Mammary epithelial cell (primary cell): ENCODE measurements around the gene EIF4E3.

Source experiments
- EZH2 ChIP-seq: IDR thresholded peaks from 2 replicates; pipeline ENCODE4 v1.6.1; 2012; ENCODE audit warnings: low read length, inconsistent platforms, borderline replicate concordance
- TF ChIP-seq, protein P1 (sequence below), 2 donors: IDR thresholded peaks in 1 of 2; conservative IDR thresholded peaks in 1 of 2; 2 replicates each; pipeline ENCODE4 v1.5.1; 2011 to 2012; ENCODE audit warnings: inconsistent platforms in 2 of 2, low read length in 2 of 2, mild to moderate bottlenecking in 2 of 2, control low read depth in 1 of 2, low read depth in 1 of 2; ENCODE audit not compliant: insufficient read depth in 1 of 2; ENCODE audit errors: extremely low read depth in 1 of 2

DNA sequence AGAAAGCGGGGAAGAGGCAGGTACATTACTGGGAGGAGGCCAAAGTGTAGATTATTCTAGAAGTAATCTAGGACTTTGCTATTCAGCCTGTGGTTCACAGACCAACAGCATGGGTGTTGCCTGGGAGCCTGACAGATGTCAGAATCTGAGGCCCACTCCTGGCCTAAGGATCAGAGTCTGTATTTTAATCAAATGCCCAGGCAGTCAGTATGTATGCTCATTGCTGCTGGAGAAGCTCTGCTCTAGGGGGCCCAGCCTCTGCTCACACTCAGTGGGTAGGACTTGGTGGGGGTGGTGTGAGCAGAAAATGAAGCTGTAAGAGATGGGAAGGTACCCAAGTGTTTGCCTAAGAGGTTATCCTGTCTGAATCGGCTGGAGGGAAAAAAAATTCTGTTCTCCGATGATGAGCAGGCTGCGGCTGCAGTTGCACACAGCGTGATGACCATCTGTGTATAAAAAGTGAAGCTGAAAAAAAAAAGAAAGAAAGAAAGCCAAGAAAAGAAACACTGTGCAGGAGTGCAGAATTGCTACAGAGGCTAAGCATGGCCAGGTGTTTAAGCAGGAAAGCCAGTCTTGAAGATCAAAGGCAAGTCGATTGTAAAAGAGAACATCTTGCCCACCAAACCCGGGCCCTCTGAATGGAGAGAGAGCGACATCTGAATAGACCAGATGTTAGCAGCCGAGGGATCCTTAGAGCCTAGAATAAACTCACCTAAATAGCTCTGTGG is 65.2 kb downstream of the EIF4E3 start:
- TF ChIP-seq, protein P1, sequence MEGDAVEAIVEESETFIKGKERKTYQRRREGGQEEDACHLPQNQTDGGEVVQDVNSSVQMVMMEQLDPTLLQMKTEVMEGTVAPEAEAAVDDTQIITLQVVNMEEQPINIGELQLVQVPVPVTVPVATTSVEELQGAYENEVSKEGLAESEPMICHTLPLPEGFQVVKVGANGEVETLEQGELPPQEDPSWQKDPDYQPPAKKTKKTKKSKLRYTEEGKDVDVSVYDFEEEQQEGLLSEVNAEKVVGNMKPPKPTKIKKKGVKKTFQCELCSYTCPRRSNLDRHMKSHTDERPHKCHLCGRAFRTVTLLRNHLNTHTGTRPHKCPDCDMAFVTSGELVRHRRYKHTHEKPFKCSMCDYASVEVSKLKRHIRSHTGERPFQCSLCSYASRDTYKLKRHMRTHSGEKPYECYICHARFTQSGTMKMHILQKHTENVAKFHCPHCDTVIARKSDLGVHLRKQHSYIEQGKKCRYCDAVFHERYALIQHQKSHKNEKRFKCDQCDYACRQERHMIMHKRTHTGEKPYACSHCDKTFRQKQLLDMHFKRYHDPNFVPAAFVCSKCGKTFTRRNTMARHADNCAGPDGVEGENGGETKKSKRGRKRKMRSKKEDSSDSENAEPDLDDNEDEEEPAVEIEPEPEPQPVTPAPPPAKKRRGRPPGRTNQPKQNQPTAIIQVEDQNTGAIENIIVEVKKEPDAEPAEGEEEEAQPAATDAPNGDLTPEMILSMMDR (conservative IDR thresholded peaks at IDR 0.05 in 1 of 2, IDR thresholded peaks at IDR 0.05 in 1 of 2; ENCODE audit: extremely low read depth in 1 of 2, insufficient read depth in 1 of 2, low read depth in 1 of 2, low read length in 2 of 2), result no peak
- no peak for TF ChIP-seq EZH2
